RPMI7951 (cell line): ENCODE measurements around the gene AP4S1. TPM values are rescaled to one million over a fixed set of nuclear protein-coding genes. Genes with fewer than 3 reads are reported as not detected.
"Not testable (repeated sequence)": the region's sequence is repeated elsewhere in the genome, so short reads cannot be mapped to it uniquely, and the experiment has no call there.

Experiments used
- DNase-seq: peaks from one replicate; pipeline ENCODE4 v3.0.0-alpha.2; 2012; ENCODE audit warnings: low read depth
- total RNA-seq: library from RNA; depleted of rRNA; stranded (reverse); fragments of >200 nt; shearing (Covaris generic); gene quantifications from 2 replicates; pipeline ENCODE4 v1.2.3, GENCODE V29; 2014; rRNA removed

AP4S1 gene
- 3.4 and 8.8 TPM in 2 replicates for total RNA-seq

GRCh38 chr14:31025367-31026076 lies at the start of gene AP4S1:
TSS of gene AP4S1 (plus strand) at chr14:31025649. CDS start at chr14:31066197, 40,548 bp downstream.
- peak; percentile 16 for DNase-seq

- no peak for DNase-seq
Measured at GRCh38 chr14:30977752-30978151, 47.7 kb upstream of the AP4S1 start.

GRCh38 chr14:30980106-30980704 lies 45.2 kb upstream of the AP4S1 start:
- peak; percentile 62 for DNase-seq

GRCh38 chr14:30980980-30981379 lies 44.5 kb upstream of the AP4S1 start:
- no peak for DNase-seq

- DNase-seq = no peak
Measured at GRCh38 chr14:30982533-30982932, 42.9 kb upstream of the AP4S1 start.

- no peak for DNase-seq
Measured at GRCh38 chr14:30983858-30984257, 41.6 kb upstream of the AP4S1 start.

GRCh38 chr14:30985796-30986195 lies 39.7 kb upstream of the AP4S1 start:
- no peak for DNase-seq

- DNase-seq = peak; percentile 5
Measured at GRCh38 chr14:30988509-30988908, 36.9 kb upstream of the AP4S1 start.

- no peak for DNase-seq
Measured at GRCh38 chr14:30990770-30991169, 34.7 kb upstream of the AP4S1 start.

- DNase-seq = no peak
Measured at GRCh38 chr14:30991408-30991807, 34.0 kb upstream of the AP4S1 start.

- DNase-seq = no peak
Measured at GRCh38 chr14:30993071-30993470, 32.4 kb upstream of the AP4S1 start.

- peak; percentile 8 for DNase-seq
Measured at GRCh38 chr14:30994681-30995620, 30.5 kb upstream of the AP4S1 start.

- no peak for DNase-seq
Measured at GRCh38 chr14:30995689-30996088, 29.8 kb upstream of the AP4S1 start.

GRCh38 chr14:30996892-30997659 lies 28.4 kb upstream of the AP4S1 start:
- no peak for DNase-seq

- no peak for DNase-seq
Measured at GRCh38 chr14:30998100-30998706, 27.2 kb upstream of the AP4S1 start.

GRCh38 chr14:30999038-30999773 lies 26.2 kb upstream of the AP4S1 start:
- no peak for DNase-seq

- DNase-seq = no peak
Measured at GRCh38 chr14:31000629-31001338, 24.7 kb upstream of the AP4S1 start.

GRCh38 chr14:31001339-31001658 lies 24.1 kb upstream of the AP4S1 start:
- DNase-seq = no peak

GRCh38 chr14:31003284-31003683 lies 22.2 kb upstream of the AP4S1 start:
- DNase-seq = no peak

- not testable (repeated sequence) for DNase-seq
Measured at GRCh38 chr14:31004007-31004406, 21.4 kb upstream of the AP4S1 start.
